ENCODE measurements around the gene MBOAT2.

The MBOAT2 gene

GRCh38 chr2:9018534-9018933, 15.1 kb upstream of the MBOAT2 start:
- no peak overlapping the region for H3K4me3 ChIP-seq (ENCODE audit: low read depth, low read length)

- H3K4me3 ChIP-seq (ENCODE audit: low read depth, low read length), result no peak overlapping the region
These were observed 14.6 kb upstream of the MBOAT2 start for GRCh38 chr2:9018109-9018508.

- no peak overlapping the region for H3K4me3 ChIP-seq (ENCODE audit: low read depth, low read length)
These were observed 13.9 kb upstream of the MBOAT2 start for GRCh38 chr2:9017411-9017810.

GRCh38 chr2:9015998-9016397, 12.5 kb upstream of the MBOAT2 start:
- H3K4me3 ChIP-seq (ENCODE audit: low read depth, low read length), result no peak overlapping the region

- no peak overlapping the region for H3K4me3 ChIP-seq (ENCODE audit: low read depth, low read length)
These were observed 9.9 kb upstream of the MBOAT2 start for GRCh38 chr2:9013403-9013802.

GRCh38 chr2:9010866-9011265, 7.4 kb upstream of the MBOAT2 start:
- H3K4me3 ChIP-seq (ENCODE audit: low read depth, low read length), result no peak overlapping the region

GRCh38 chr2:9008951-9009664, 5.6 kb upstream of the MBOAT2 start:
- H3K4me3 ChIP-seq (ENCODE audit: low read depth, low read length), result no peak overlapping the region

GRCh38 chr2:9006368-9006767, 2.9 kb upstream of the MBOAT2 start:
- H3K4me3 ChIP-seq (ENCODE audit: low read depth, low read length), result no peak overlapping the region

- H3K4me3 ChIP-seq (ENCODE audit: low read depth, low read length), result peak overlapping the region; percentile 53
These were observed 1.1 kb upstream of the MBOAT2 start for GRCh38 chr2:9004338-9005204.

- peak overlapping the region; percentile 69 for H3K4me3 ChIP-seq (ENCODE audit: low read depth, low read length)
These were observed 193 bp downstream of the MBOAT2 start for GRCh38 chr2:9003366-9003615.

- H3K4me3 ChIP-seq (ENCODE audit: low read depth, low read length), result peak overlapping the region; percentile 69
These were observed 683 bp downstream of the MBOAT2 start for GRCh38 chr2:9002637-9003365.

GRCh38 chr2:9002313-9002636, 1.2 kb downstream of the MBOAT2 start:
- H3K4me3 ChIP-seq (ENCODE audit: low read depth, low read length), result peak overlapping the region; percentile 69

- no peak overlapping the region for H3K4me3 ChIP-seq (ENCODE audit: low read depth, low read length)
These were observed 1.7 kb downstream of the MBOAT2 start for GRCh38 chr2:9001778-9002177.

- H3K4me3 ChIP-seq (ENCODE audit: low read depth, low read length), result no peak overlapping the region
These were observed 2.3 kb downstream of the MBOAT2 start for GRCh38 chr2:9001229-9001628.

GRCh38 chr2:9000442-9000841, 3.0 kb downstream of the MBOAT2 start:
- H3K4me3 ChIP-seq (ENCODE audit: low read depth, low read length), result no peak overlapping the region

- H3K4me3 ChIP-seq (ENCODE audit: low read depth, low read length), result no peak overlapping the region
These were observed 3.7 kb downstream of the MBOAT2 start for GRCh38 chr2:8999797-9000196.

- no peak overlapping the region for H3K4me3 ChIP-seq (ENCODE audit: low read depth, low read length)
These were observed 4.4 kb downstream of the MBOAT2 start for GRCh38 chr2:8999102-8999446.

GRCh38 chr2:8998418-8999101, 4.9 kb downstream of the MBOAT2 start:
- no peak overlapping the region for H3K4me3 ChIP-seq (ENCODE audit: low read depth, low read length)

GRCh38 chr2:8997631-8998030, 5.9 kb downstream of the MBOAT2 start:
- H3K4me3 ChIP-seq (ENCODE audit: low read depth, low read length), result no peak overlapping the region

GRCh38 chr2:8997108-8997507, 6.4 kb downstream of the MBOAT2 start:
- H3K4me3 ChIP-seq (ENCODE audit: low read depth, low read length), result no peak overlapping the region

GRCh38 chr2:8996006-8996405, 7.5 kb downstream of the MBOAT2 start:
- no peak overlapping the region for H3K4me3 ChIP-seq (ENCODE audit: low read depth, low read length)

- no peak overlapping the region for H3K4me3 ChIP-seq (ENCODE audit: low read depth, low read length)
These were observed 9.1 kb downstream of the MBOAT2 start for GRCh38 chr2:8994386-8994785.

All from iPS-11a (cell line).